ENCODE measurements around the gene SIGLEC10. TPM values are rescaled to one million over a fixed set of nuclear protein-coding genes. Genes with fewer than 3 reads are reported as not detected.

SIGLEC10 gene
- total and polyA plus RNA-seq, 5 donors: 0.62 to 6.5 (median 1.9) TPM

DNA sequence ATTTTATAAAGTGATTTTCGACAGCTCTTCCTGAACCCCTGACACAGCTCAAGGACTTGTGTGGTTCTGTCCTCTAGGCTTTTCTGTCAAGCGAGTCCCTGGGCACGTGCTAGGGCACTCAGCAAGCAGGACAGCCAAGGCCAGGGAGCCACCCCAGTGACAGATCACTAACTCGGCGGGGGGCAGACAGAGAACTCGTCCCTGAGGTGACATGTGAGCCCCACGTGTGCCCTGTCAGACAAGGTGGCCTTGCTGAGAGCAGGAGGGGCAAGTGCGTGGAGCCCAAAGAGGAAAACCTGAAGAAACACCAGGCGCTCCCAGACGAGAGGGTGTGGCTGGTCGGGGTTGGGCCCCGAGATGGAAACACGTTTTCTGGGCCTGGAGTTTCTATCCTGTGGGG, 56.2 kb downstream of the SIGLEC10 start:
- ATAC-seq: no peak

More for the DNA sequence above, 56.2 kb downstream of the SIGLEC10 start:
- intact Hi-C loops (cut with DNase I): no loop called here
- Histone ChIP-seq H3K4me3 (ENCODE audit: low read length) (no peak overlapping the region), H3K9me3 (ENCODE audit: control insufficient read depth, low read length) (no peaks in the 10 kb centered on the region), H3K4me1 (ENCODE audit: control insufficient read depth, insufficient read depth, low read length) (peaks cover 10% of the 10 kb centered on the region), H3K27me3 (ENCODE audit: control insufficient read depth, insufficient read depth) (no peaks in the 10 kb centered on the region), H3K27ac (ENCODE audit: low read length) (no peak overlapping the region)
- WGBS: 84% methylated on average over 13 of the region's 13 CpGs
- peak in 2 of 3 donors; percentile 51 to 53 for DNase-seq

Other genes starting within 250 kb of the SIGLEC10 start
- 1 to 10 TPM; 2.3 to 6.0 (median 4.1) TPM for gene CD33, start 192.6 kb downstream of the SIGLEC10 start, total RNA-seq
- gene CD33, start 192.6 kb downstream of the SIGLEC10 start, polyA plus RNA-seq: 2.4 TPM
- gene SIGLECL1, start 166.6 kb downstream of the SIGLEC10 start, total RNA-seq: not detected
- gene SIGLECL1, start 166.6 kb downstream of the SIGLEC10 start, polyA plus RNA-seq: not detected
- under 1 TPM in 1 of 4 donors, not detected in 3; 0.31 TPM for gene IGLON5, start 106.0 kb downstream of the SIGLEC10 start, total RNA-seq
- 0.07 TPM for gene IGLON5, start 106.0 kb downstream of the SIGLEC10 start, polyA plus RNA-seq
- 1 to 10 TPM in 3 of 4 donors, under 1 TPM in 1; 0.85 to 2.2 (median 1.6) TPM for gene VSIG10L, start 75.5 kb downstream of the SIGLEC10 start, total RNA-seq
- 2.0 TPM for gene VSIG10L, start 75.5 kb downstream of the SIGLEC10 start, polyA plus RNA-seq
- 100 to 1,000 TPM; 240 to 296 (median 258) TPM for gene ETFB, start 51.3 kb downstream of the SIGLEC10 start, total RNA-seq
- gene ETFB, start 51.3 kb downstream of the SIGLEC10 start, polyA plus RNA-seq: 452 TPM
- 1 to 10 TPM; 1.1 to 2.5 (median 2.2) TPM for gene CLDND2, start 48.6 kb downstream of the SIGLEC10 start, total RNA-seq
- gene CLDND2, start 48.6 kb downstream of the SIGLEC10 start, polyA plus RNA-seq: 0.45 TPM
- gene NKG7, start 45.0 kb downstream of the SIGLEC10 start, total RNA-seq: 1 to 10 TPM in 3 of 4 donors, under 1 TPM in 1; 0.89 to 3.1 (median 1.7) TPM
- 1.7 TPM for gene NKG7, start 45.0 kb downstream of the SIGLEC10 start, polyA plus RNA-seq
- not detected for gene LIM2, start 29.7 kb downstream of the SIGLEC10 start, total RNA-seq
- gene LIM2, start 29.7 kb downstream of the SIGLEC10 start, polyA plus RNA-seq: not detected
- not detected for gene C19orf84, start 27.1 kb downstream of the SIGLEC10 start, total RNA-seq
- gene C19orf84, start 27.1 kb downstream of the SIGLEC10 start, polyA plus RNA-seq: not detected
- gene SIGLEC8, start 40.8 kb upstream of the SIGLEC10 start, total RNA-seq: not detected
- gene SIGLEC8, start 40.8 kb upstream of the SIGLEC10 start, polyA plus RNA-seq: not detected
- gene CEACAM18, start 60.9 kb upstream of the SIGLEC10 start, total RNA-seq: not detected
- gene CEACAM18, start 60.9 kb upstream of the SIGLEC10 start, polyA plus RNA-seq: not detected
- gene SIGLEC12, start 84.2 kb upstream of the SIGLEC10 start, total RNA-seq: under 1 TPM in 1 of 4 donors, not detected in 3; 0.36 TPM
- 0.05 TPM for gene SIGLEC12, start 84.2 kb upstream of the SIGLEC10 start, polyA plus RNA-seq
- gene SIGLEC6, start 114.0 kb upstream of the SIGLEC10 start, total RNA-seq: under 1 TPM in 3 of 4 donors, not detected in 1; 0.25 to 0.37 (median 0.35) TPM
- not detected for gene SIGLEC6, start 114.0 kb upstream of the SIGLEC10 start, polyA plus RNA-seq
- gene ZNF175, start 153.6 kb upstream of the SIGLEC10 start, total RNA-seq: 10 to 100 TPM in 2 of 4 donors, 1 to 10 TPM in 2; 8.7 to 12.4 (median 10.1) TPM
- gene ZNF175, start 153.6 kb upstream of the SIGLEC10 start, polyA plus RNA-seq: 3.3 TPM
- gene SIGLEC5, start 212.8 kb upstream of the SIGLEC10 start, total RNA-seq: 1 to 10 TPM in 1 of 4 donors, under 1 TPM in 2, not detected in 1; 0.20 to 1.2 (median 0.88) TPM
- gene SIGLEC5, start 212.8 kb upstream of the SIGLEC10 start, polyA plus RNA-seq: not detected
- gene SIGLEC14, start 229.2 kb upstream of the SIGLEC10 start, total RNA-seq: 1 to 10 TPM; 1.7 to 5.5 (median 3.8) TPM
- gene SIGLEC14, start 229.2 kb upstream of the SIGLEC10 start, polyA plus RNA-seq: 0.75 TPM

Data from right cardiac atrium (tissue), 5 donors.